ENCODE results near the gene PI4KB. TPM values are rescaled to one million over a fixed set of nuclear protein-coding genes. Genes with fewer than 3 reads are reported as not detected.
A peak's percentile ranks its signal among the peaks of the same experiment; 100 is the strongest.

The PI4KB gene
- total and polyA plus RNA-seq, 2 of the 13 experiments (the other 11 are each of a cell fraction or from before 2014, with no cell fraction given): 19.5 to 29.3 TPM

DNA sequence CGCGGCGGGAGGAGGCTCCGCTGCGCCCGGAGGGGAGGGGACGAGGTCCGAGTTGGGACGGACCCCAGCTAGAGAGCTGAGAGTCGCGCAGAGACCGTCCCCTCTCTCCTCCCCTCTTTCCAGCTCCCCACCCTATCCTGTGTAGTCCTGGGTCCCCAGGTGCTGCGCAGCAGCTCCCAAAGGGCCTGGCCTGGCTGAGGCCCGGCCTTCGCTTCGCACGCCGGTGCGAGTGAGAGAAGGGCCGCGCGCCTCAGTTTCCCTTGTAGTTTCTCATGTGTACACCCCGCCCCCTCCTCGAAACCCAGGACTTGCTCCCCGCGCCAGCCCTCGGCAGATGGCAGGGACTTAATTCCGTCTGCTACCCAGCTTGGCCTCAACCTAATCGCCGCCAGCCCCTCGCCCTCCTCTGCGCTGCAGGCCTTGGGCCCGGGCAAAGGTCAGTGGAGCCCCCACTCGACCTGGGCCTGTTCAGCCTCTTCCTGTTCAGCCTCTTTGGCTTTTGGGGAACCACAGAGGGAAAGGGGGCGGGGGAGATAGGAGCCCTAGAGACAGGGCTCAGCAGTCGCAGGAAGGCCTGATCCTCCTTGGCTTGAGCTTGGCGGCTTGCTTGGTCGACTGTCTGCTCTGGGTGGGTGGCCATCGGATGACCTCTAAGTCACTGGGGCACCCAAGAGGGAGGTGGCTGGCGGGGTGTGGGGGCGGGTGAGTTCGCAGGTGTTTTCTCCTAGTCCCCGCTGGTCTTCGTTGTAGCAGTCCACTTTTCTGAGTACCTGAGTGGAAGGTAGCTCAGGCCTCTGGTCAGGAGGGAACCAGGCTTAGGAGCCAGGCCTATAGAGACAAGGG lies 44.1 kb downstream of the PI4KB start (continued):
- TF ChIP-seq, protein P1, sequence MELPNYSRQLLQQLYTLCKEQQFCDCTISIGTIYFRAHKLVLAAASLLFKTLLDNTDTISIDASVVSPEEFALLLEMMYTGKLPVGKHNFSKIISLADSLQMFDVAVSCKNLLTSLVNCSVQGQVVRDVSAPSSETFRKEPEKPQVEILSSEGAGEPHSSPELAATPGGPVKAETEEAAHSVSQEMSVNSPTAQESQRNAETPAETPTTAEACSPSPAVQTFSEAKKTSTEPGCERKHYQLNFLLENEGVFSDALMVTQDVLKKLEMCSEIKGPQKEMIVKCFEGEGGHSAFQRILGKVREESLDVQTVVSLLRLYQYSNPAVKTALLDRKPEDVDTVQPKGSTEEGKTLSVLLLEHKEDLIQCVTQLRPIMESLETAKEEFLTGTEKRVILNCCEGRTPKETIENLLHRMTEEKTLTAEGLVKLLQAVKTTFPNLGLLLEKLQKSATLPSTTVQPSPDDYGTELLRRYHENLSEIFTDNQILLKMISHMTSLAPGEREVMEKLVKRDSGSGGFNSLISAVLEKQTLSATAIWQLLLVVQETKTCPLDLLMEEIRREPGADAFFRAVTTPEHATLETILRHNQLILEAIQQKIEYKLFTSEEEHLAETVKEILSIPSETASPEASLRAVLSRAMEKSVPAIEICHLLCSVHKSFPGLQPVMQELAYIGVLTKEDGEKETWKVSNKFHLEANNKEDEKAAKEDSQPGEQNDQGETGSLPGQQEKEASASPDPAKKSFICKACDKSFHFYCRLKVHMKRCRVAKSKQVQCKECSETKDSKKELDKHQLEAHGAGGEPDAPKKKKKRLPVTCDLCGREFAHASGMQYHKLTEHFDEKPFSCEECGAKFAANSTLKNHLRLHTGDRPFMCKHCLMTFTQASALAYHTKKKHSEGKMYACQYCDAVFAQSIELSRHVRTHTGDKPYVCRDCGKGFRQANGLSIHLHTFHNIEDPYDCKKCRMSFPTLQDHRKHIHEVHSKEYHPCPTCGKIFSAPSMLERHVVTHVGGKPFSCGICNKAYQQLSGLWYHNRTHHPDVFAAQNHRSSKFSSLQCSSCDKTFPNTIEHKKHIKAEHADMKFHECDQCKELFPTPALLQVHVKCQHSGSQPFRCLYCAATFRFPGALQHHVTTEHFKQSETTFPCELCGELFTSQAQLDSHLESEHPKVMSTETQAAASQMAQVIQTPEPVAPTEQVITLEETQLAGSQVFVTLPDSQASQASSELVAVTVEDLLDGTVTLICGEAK (IDR thresholded peaks at IDR 0.05): no peak
- TF ChIP-seq, protein P1 (CRISPR knock-in tag; IDR thresholded peaks at IDR 0.05): peak; percentile 66
- TF ChIP-seq ZNF224 (CRISPR knock-in tag; IDR thresholded peaks at IDR 0.05) (no peak), ZNF614 (CRISPR knock-in tag; IDR thresholded peaks at IDR 0.05; ENCODE audit: borderline replicate concordance) (no peak), FOSL1 (CRISPR knock-in tag; IDR thresholded peaks at IDR 0.05; ENCODE audit: borderline replicate concordance) (no peak), SAP130 (CRISPR knock-in tag; IDR thresholded peaks at IDR 0.05; ENCODE audit: low read depth) (0 out of 2 replicates have a peak, but pooled peaks have one; percentile 20), ZFP36 (IDR thresholded peaks at IDR 0.05; ENCODE audit: borderline replicate concordance, low read depth, low read length, partially characterized antibody) (no peak), GTF3A (CRISPR knock-in tag; conservative IDR thresholded peaks at IDR 0.05) (0 out of 2 replicates have a peak, but pooled peaks have one; percentile 48), MEIS1 (CRISPR knock-in tag; IDR thresholded peaks at IDR 0.05; ENCODE audit: borderline replicate concordance) (no peak), SMARCE1 (IDR thresholded peaks at IDR 0.05; ENCODE audit: borderline replicate concordance) (no peak), ZC3H4 (CRISPR knock-in tag; IDR thresholded peaks at IDR 0.05; ENCODE audit: borderline replicate concordance) (no peak)
- TF ChIP-seq, protein P2, sequence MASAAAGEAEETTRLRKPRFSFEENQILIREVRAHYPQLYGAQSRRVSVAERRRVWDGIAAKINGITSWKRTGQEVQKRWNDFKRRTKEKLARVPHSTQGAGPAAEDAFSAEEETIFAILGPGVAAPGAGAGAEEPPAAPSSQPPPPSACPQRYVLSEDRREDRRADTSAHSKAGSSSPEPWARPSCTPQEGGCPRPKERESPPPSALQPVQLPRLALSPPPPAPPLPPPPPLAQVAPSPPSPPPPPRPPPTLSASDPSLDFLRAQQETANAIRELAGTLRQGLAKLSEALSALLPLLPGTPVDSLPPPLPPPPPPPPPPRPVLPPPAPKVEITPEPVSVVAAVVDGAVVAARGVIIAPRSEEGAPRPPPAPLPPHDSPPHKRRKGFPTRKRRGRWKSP (CRISPR knock-in tag; IDR thresholded peaks at IDR 0.05): peak; percentile 30; the same call in 1 of the 2 replicates
- TF ChIP-seq, protein P3, sequence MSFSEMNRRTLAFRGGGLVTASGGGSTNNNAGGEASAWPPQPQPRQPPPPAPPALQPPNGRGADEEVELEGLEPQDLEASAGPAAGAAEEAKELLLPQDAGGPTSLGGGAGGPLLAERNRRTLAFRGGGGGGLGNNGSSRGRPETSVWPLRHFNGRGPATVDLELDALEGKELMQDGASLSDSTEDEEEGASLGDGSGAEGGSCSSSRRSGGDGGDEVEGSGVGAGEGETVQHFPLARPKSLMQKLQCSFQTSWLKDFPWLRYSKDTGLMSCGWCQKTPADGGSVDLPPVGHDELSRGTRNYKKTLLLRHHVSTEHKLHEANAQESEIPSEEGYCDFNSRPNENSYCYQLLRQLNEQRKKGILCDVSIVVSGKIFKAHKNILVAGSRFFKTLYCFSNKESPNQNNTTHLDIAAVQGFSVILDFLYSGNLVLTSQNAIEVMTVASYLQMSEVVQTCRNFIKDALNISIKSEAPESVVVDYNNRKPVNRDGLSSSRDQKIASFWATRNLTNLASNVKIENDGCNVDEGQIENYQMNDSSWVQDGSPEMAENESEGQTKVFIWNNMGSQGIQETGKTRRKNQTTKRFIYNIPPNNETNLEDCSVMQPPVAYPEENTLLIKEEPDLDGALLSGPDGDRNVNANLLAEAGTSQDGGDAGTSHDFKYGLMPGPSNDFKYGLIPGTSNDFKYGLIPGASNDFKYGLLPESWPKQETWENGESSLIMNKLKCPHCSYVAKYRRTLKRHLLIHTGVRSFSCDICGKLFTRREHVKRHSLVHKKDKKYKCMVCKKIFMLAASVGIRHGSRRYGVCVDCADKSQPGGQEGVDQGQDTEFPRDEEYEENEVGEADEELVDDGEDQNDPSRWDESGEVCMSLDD (CRISPR knock-in tag; IDR thresholded peaks at IDR 0.05; ENCODE audit: borderline replicate concordance): peak; percentile 61; the same call in 1 of the 2 replicates
- TF ChIP-seq, protein P4, sequence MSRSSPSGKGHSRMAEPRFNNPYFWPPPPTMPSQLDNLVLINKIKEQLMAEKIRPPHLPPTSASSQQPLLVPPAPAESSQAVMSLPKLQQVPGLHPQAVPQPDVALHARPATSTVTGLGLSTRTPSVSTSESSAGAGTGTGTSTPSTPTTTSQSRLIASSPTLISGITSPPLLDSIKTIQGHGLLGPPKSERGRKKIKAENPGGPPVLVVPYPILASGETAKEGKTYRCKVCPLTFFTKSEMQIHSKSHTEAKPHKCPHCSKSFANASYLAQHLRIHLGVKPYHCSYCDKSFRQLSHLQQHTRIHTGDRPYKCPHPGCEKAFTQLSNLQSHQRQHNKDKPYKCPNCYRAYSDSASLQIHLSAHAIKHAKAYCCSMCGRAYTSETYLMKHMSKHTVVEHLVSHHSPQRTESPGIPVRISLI (CRISPR knock-in tag; IDR thresholded peaks at IDR 0.05; ENCODE audit: borderline replicate concordance): no peak

All from HepG2 (cell line).